Spinal cord (tissue), 10 donors: Measurements from ENCODE around the gene DRG1. TPM values are rescaled to one million over a fixed set of nuclear protein-coding genes. Genes with fewer than 3 reads are reported as not detected.

Experiments used
- DNase-seq, 6 donors: peaks; one replicate each; pipeline versions ENCODE4 v3.0.0 to v3.0.0-alpha.2; 2013 to 2015; ENCODE audit warnings: low spot score in 6 of 6, low read depth in 4 of 6
- H3K27ac ChIP-seq: one replicate; pipeline ENCODE4 v1.5.1; 2013; ENCODE audit warnings: low read depth, low read length, control low read depth
- H3K27me3 ChIP-seq: one replicate; pipeline ENCODE4 v1.6.1; 2013; ENCODE audit warnings: low read length; ENCODE audit not compliant: control insufficient read depth, insufficient read depth
- H3K36me3 ChIP-seq: one replicate; pipeline ENCODE4 v1.6.1; 2013; ENCODE audit warnings: low read length; ENCODE audit not compliant: control insufficient read depth, insufficient read depth
- H3K4me1 ChIP-seq: one replicate; pipeline ENCODE4 v1.6.1; 2013; ENCODE audit warnings: low read length; ENCODE audit not compliant: control insufficient read depth, insufficient read depth
- H3K4me3 ChIP-seq: one replicate; pipeline ENCODE4 v1.5.1; 2013; ENCODE audit warnings: low read depth, low read length, control low read depth
- H3K9me3 ChIP-seq: one replicate; pipeline ENCODE4 v1.6.1; 2013; ENCODE audit warnings: low read length; ENCODE audit not compliant: control insufficient read depth, insufficient read depth
- WGBS: methylation state at CpG from one replicate; pipeline ENCODE4 v1.1.5; 2013; ENCODE audit warnings: missing lambda C conversion rate; ENCODE audit not compliant: insufficient coverage; 5-methylcytosine and 5-hydroxymethylcytosine counted together
- polyA plus RNA-seq, 2 donors: library from polyadenylated mRNA; unstranded; fragments of 120-200 nt; gene quantifications; one replicate each; pipeline ENCODE4 v1.2.1, GENCODE V29; 2013; ENCODE audit not compliant: insufficient read length in 2 of 2
- total RNA-seq, 2 donors: library from RNA; depleted of rRNA in 1 of 2; stranded (reverse); fragments of 120-200 nt in 1 of 2; fragments of >200 nt in 1 of 2; gene quantifications; one replicate each; pipeline versions ENCODE4 v1.2.3 to v1.2.4, GENCODE V29; 2013 to 2014
- donor health status: healthy.

Gene DRG1
- total and polyA plus RNA-seq, 4 donors = 62.6 to 81.5 (median 66.5) TPM

DNA sequence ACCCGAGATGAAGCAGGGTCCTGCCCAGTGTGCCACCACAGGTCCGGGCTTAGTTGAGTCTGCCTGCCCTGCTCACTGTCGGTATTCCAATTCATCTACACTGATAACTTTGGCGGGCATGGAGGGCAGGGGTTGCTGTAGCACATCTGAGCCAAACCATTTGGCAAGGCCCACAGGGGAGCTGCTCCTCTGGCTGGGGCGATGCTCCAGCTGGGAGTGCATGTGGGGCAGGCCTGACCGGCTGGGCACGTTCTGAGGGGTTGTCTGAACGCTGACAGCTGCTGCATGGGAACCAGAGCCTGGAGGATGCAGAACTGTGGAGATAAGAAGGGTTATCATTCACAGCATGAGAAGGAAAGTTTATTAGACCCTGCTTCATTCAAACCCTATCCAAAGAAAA is 40.4 kb downstream of the DRG1 start:
- Histone ChIP-seq H3K4me3 (no peak overlapping the region), H3K4me1 (no peaks in the 10 kb centered on the region), H3K9me3 (no peaks in the 10 kb centered on the region), H3K36me3 (peaks cover 72% of the 10 kb centered on the region), H3K27ac (no peak overlapping the region), H3K27me3 (no peaks in the 10 kb centered on the region)
- 83% methylated on average over 5 of the region's 8 CpGs for WGBS
- DNase-seq = no peak

DNA sequence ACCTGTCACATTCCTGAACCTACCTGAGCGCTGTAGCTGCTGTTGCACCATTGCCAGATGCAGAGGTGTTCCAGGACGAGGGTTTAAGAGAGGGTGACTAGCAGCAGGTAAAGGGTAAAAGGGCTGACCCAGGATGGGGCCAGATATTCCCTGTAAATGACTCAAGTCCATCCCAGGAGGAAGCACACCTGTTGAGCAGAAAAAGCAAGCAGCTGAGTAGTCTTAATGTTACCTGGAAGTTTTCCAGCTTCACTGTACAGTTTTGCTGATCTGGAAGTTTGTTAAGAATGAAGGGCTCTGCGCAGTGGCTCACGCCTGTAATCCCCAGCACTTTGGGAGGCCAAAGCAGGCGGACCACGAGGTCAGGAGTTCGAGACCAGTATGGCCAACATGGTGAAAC is 41.3 kb downstream of the DRG1 start:
- no peak for DNase-seq
- H3K27me3 ChIP-seq = no peaks in the 10 kb centered on the region
- WGBS = 95% methylated on average over 4 of the region's 7 CpGs
- H3K4me3 ChIP-seq = no peak overlapping the region
- H3K27ac ChIP-seq = no peak overlapping the region
- H3K9me3 ChIP-seq = no peaks in the 10 kb centered on the region
- peaks cover 71% of the 10 kb centered on the region for H3K36me3 ChIP-seq
- H3K4me1 ChIP-seq = no peaks in the 10 kb centered on the region

DNA sequence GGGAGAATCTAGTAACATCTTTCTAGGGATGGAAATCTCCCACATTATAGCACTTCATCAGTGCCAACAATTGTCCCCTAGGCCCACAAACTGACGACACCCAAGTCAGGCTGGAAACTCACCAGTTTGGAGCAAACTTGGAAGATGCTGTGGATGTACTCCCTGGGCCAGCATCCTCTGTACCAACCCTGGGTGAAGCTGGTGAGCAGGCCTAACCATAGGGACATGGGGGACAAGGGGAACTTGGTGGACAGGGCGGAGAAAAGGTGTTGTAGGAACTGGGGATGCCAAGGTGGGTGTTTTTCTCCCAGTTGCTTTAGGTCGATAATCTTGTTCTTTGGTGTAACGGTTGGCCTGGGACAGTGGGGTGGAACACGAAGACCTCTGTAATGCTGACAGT is 42.2 kb downstream of the DRG1 start:
- Histone ChIP-seq H3K9me3 (no peaks in the 10 kb centered on the region), H3K4me1 (no peaks in the 10 kb centered on the region), H3K27ac (no peak overlapping the region), H3K4me3 (no peak overlapping the region), H3K27me3 (no peaks in the 10 kb centered on the region), H3K36me3 (peaks cover 70% of the 10 kb centered on the region)
- WGBS = 96% methylated on average over 3 of the region's 5 CpGs
- DNase-seq = no peak

DNA sequence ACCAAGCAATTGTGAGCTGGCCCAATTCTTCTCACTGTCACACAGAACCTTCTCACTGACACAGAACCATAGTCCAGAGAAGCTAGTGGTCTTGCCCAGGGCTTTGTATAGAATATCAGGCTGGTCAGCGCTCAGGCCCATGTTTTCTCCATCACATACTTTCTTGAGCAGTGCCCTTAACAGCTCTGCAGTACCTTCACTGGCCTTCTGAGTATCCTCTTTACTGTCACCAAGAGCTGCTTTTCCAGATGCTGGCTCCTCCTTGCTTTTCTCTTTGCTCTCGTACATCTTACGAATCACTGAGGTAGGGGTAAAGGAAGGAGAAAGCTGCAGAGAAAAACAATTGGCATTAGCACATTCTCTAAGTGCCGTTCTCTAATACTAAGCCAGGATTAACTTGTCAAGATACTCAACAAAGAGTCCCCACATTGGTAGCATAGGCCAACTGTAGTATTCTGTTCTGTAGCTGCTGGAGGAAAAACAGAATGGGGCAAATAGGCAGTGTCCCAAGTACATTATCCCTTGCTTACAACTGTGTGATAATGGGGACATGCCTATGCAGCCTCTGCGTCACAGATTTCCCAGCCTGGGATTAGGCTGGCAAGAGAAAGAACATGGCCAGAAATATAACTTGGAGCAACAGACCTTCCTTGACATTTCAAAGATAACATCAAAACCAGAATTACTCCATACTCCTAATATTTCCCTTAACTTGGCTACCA is 43.5 kb downstream of the DRG1 start:
- Histone ChIP-seq H3K4me1 (no peaks in the 10 kb centered on the region), H3K27ac (no peak overlapping the region), H3K36me3 (peaks cover 71% of the 10 kb centered on the region), H3K4me3 (no peak overlapping the region), H3K27me3 (no peaks in the 10 kb centered on the region), H3K9me3 (no peaks in the 10 kb centered on the region)
- 100% methylated on average over 2 of the region's 5 CpGs for WGBS
- no peak for DNase-seq

DNA sequence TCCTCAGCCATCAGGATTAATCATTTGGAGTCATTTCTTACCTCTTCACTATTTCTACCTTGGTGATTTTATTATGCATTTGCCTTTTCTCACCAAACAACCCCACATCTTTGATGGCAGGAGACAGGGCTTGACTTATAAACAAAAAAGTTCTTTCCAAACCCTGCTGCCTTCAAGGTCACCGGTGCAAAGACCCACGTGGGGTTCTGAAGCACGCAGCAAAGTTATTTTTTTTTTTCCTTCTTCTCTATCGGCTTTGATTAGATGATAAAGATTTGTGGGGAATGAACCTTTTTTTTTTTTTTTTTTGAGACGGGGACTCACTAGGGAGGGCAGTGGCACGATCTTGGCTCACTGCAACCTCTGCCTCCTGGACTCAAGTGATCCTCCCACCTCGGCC is 44.1 kb downstream of the DRG1 start:
- no peaks in the 10 kb centered on the region for H3K9me3 ChIP-seq
- H3K27ac ChIP-seq = no peak overlapping the region
- peaks cover 74% of the 10 kb centered on the region for H3K36me3 ChIP-seq
- no peak for DNase-seq
- no peaks in the 10 kb centered on the region for H3K4me1 ChIP-seq
- H3K27me3 ChIP-seq = no peaks in the 10 kb centered on the region
- H3K4me3 ChIP-seq = no peak overlapping the region
- 100% methylated on average over 1 of the region's 7 CpGs for WGBS

DNA sequence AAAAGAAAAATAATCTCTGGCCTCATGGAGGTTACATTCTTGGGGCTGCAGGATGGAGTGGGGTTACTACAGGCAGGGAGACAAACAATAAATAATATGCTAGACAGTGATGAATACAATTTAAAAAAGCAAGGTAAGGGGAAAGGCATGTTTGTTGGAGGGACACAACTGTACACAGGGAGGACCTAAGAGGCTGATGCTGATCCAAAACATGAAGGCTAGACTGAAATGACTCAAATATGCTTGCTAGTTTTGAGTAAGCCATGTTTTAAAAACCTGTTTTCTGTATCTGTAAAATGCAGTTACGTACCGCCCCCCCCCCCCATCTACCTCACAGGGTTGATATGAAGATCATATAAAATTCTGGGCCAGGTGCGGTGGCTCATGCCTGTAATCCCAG is 46.2 kb downstream of the DRG1 start:
- H3K36me3 ChIP-seq = peaks cover 66% of the 10 kb centered on the region
- H3K4me1 ChIP-seq = no peaks in the 10 kb centered on the region
- no peak overlapping the region for H3K27ac ChIP-seq
- H3K27me3 ChIP-seq = no peaks in the 10 kb centered on the region
- no CpG with 5 or more reads among the region's 3 CpGs for WGBS
- no peak for DNase-seq
- H3K4me3 ChIP-seq = no peak overlapping the region
- no peaks in the 10 kb centered on the region for H3K9me3 ChIP-seq

DNA sequence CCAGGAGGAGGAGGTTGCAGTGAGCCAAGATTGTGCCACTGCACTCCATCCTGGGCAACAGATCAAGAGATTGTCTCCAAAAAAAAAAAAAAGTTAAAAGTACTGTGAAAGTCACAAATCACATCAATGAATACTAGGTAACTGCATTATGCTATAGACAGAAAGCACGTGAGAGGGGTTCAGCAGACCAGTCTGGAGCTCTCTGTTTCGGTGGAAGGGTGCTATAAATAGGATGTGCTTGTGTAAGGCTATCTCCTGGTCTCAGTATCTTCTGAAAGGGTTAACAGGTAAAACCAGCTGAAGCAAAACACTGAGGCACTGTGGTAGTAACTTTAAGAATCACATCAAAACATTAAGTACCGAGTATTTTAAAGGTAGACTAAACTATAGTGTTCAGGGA is 46.8 kb downstream of the DRG1 start:
- no peaks in the 10 kb centered on the region for H3K4me1 ChIP-seq
- H3K27ac ChIP-seq = no peak overlapping the region
- no peaks in the 10 kb centered on the region for H3K27me3 ChIP-seq
- no peak overlapping the region for H3K4me3 ChIP-seq
- WGBS = 100% methylated on average over 1 of the region's 3 CpGs
- H3K36me3 ChIP-seq = peaks cover 62% of the 10 kb centered on the region
- no peaks in the 10 kb centered on the region for H3K9me3 ChIP-seq
- DNase-seq = no peak

DNA sequence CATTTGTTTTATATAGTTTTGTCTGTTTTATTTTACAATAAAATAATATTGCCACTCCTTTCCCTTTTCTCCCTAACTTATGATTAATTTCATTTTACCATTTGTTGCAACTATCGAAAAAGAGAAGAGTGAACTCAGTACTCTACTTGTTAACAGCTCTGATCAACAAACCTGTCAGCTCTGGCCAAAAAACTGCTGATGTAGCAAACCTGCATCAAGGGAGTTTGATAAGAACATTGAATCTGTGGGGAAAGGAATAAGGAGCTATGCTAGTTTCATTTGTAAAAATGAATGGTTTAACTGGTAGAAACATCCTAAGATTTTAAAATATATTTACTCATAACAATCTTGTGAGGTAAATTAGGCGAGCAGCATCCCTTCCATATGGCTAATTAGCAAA is 47.4 kb downstream of the DRG1 start:
- Histone ChIP-seq H3K4me3 (no peak overlapping the region), H3K36me3 (peaks cover 57% of the 10 kb centered on the region), H3K27me3 (no peaks in the 10 kb centered on the region), H3K9me3 (no peaks in the 10 kb centered on the region), H3K4me1 (no peaks in the 10 kb centered on the region), H3K27ac (no peak overlapping the region)
- 100% methylated on average over 1 of the region's 2 CpGs for WGBS
- DNase-seq = no peak

DNA sequence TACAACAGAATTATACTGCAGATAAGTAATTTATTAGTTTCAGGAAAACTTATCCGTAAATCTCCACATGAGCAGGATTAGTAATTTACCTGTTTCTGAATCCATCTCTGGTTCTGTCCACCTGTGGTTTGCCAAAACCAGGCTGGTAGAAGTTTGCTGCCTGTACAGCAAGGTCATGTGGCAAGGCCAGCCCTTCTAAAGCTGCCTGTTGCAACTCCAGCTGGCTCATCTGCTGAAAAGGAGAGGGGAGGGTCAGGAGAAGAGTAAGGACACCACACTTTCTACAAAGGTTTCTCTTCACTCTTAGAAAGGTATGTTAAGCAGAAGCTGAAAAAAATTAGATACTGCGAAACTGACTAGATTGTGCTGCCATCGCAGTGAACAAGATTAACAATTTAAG is 47.9 kb downstream of the DRG1 start:
- Histone ChIP-seq H3K27me3 (no peaks in the 10 kb centered on the region), H3K4me1 (no peaks in the 10 kb centered on the region), H3K27ac (no peak overlapping the region), H3K4me3 (no peak overlapping the region), H3K36me3 (peaks cover 53% of the 10 kb centered on the region), H3K9me3 (no peaks in the 10 kb centered on the region)
- 95% methylated on average over 3 of the region's 3 CpGs for WGBS
- DNase-seq = no peak

DNA sequence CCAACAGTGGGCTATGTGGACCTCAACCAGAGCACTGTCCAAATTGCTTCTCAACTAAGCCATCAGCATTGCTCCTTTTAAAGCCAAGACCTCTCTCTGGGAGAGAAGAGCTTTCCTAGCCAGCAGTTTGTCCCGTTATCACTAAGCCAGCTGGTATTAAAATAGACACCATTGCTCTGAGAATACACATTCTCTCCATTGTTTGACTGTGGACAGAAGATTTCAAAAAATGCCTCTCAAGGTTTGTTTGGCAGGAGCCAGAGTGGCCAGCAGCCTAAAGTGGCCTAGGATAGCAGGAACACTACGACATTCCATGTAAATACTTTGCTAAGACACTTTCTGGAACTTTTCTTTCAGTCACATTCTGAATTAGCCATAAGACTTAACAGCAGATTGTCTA is 49.0 kb downstream of the DRG1 start:
- no peaks in the 10 kb centered on the region for H3K27me3 ChIP-seq
- no peaks in the 10 kb centered on the region for H3K9me3 ChIP-seq
- peaks cover 52% of the 10 kb centered on the region for H3K36me3 ChIP-seq
- H3K4me1 ChIP-seq = no peaks in the 10 kb centered on the region
- no peak overlapping the region for H3K27ac ChIP-seq
- WGBS = 100% methylated on average over 1 of the region's 2 CpGs
- DNase-seq = no peak
- H3K4me3 ChIP-seq = no peak overlapping the region
